Astrocyte of the cerebellum (primary cell): ENCODE results near the gene ATP1B1.

Source experiments
- DNase-seq: peaks from one replicate; pipeline ENCODE4 v3.0.0-alpha.2; 2011; ENCODE audit warnings: low read depth
- H3K4me3 ChIP-seq: 2 replicates; pipeline ENCODE4 v1.5.1; 2011; ENCODE audit warnings: mild to moderate bottlenecking, low read depth, low read length, moderate library complexity
- CTCF ChIP-seq: IDR thresholded peaks from 2 replicates; pipeline ENCODE4 v1.5.1; 2012; ENCODE audit warnings: low read length, low read depth, moderate library complexity, mild to moderate bottlenecking; ENCODE audit errors: missing control alignments
- in situ Hi-C: cut with HindIII; loops from 2 replicates; pipeline ENCODE4 v1.10.0; 2017; ENCODE audit warnings: low sequenced_read_pairs

The ATP1B1 gene

GRCh38 chr1:169086603-169087455 lies 19.7 kb upstream of the ATP1B1 start:
- DNase-seq, result no peak
- no peak overlapping the region for H3K4me3 ChIP-seq
- no peak for TF ChIP-seq CTCF
- in situ Hi-C loops, result no loop called here

- in situ Hi-C loops, result no loop called here
- no peak for DNase-seq
- no peak overlapping the region for H3K4me3 ChIP-seq
- no peak for TF ChIP-seq CTCF
Measured at GRCh38 chr1:169087876-169088275, 18.6 kb upstream of the ATP1B1 start.

- in situ Hi-C loops, result no loop called here
- DNase-seq, result no peak
- TF ChIP-seq CTCF, result no peak
- H3K4me3 ChIP-seq, result no peak overlapping the region
Measured at GRCh38 chr1:169089776-169090175, 16.7 kb upstream of the ATP1B1 start.

GRCh38 chr1:169090308-169090899 lies 16.1 kb upstream of the ATP1B1 start:
- in situ Hi-C loops, result no loop called here
- H3K4me3 ChIP-seq, result no peak overlapping the region
- DNase-seq, result no peak
- no peak for TF ChIP-seq CTCF

- in situ Hi-C loops, result no loop called here
- no peak overlapping the region for H3K4me3 ChIP-seq
- DNase-seq, result no peak
- no peak for TF ChIP-seq CTCF
Measured at GRCh38 chr1:169090900-169091311, 15.6 kb upstream of the ATP1B1 start.

- no peak for TF ChIP-seq CTCF
- in situ Hi-C loops, result no loop called here
- H3K4me3 ChIP-seq, result no peak overlapping the region
- no peak for DNase-seq
Measured at GRCh38 chr1:169091480-169091941, 15.0 kb upstream of the ATP1B1 start.
